Neuronal stem cell (in vitro differentiated cells): Measurements from ENCODE around the gene RBL2.

Experiments
- DNase-seq: peaks from one replicate; pipeline ENCODE4 v3.0.0-alpha.2; 2013; ENCODE audit warnings: low spot score
- H2AFZ ChIP-seq: one replicate; pipeline ENCODE4 v1.6.1; 2013; ENCODE audit warnings: mild to moderate bottlenecking, low read length, inconsistent platforms
- H2AK5ac ChIP-seq: 2 replicates; pipeline ENCODE4 v1.6.1; 2013; ENCODE audit warnings: low read depth, mild to moderate bottlenecking, inconsistent platforms, low read length, moderate library complexity, mixed read lengths
- H2BK120ac ChIP-seq: 2 replicates; pipeline ENCODE4 v1.6.1; 2013; ENCODE audit warnings: low read depth, mild to moderate bottlenecking, inconsistent platforms, low read length, moderate library complexity, mixed read lengths
- H2BK12ac ChIP-seq: one replicate; pipeline ENCODE4 v1.6.1; 2013; ENCODE audit warnings: low read length, inconsistent platforms
- H2BK15ac ChIP-seq: 2 replicates; pipeline ENCODE4 v1.6.1; 2013; ENCODE audit warnings: mild to moderate bottlenecking, low read length, inconsistent platforms, mixed read lengths
- H2BK5ac ChIP-seq: one replicate; pipeline ENCODE4 v1.6.1; 2013; ENCODE audit warnings: inconsistent platforms, mild to moderate bottlenecking, low read length, moderate library complexity
- H3K14ac ChIP-seq: one replicate; pipeline ENCODE4 v1.6.1; 2013; ENCODE audit warnings: low read length, inconsistent platforms
- H3K18ac ChIP-seq: 2 replicates; pipeline ENCODE4 v1.6.1; 2013; ENCODE audit warnings: low read length, inconsistent platforms
- H3K23ac ChIP-seq: 2 replicates; pipeline ENCODE4 v1.6.1; 2013; ENCODE audit warnings: low read depth, mild to moderate bottlenecking, mixed read lengths, low read length, inconsistent platforms; ENCODE audit not compliant: poor library complexity
- H3K27ac ChIP-seq: replicated peaks from 3 replicates; pipeline ENCODE4 v1.5.1; 2013; ENCODE audit warnings: low read length, inconsistent platforms
- H3K27me3 ChIP-seq, 3 experiments: 2 replicates each; pipeline ENCODE4 v1.6.1; 2013; ENCODE audit warnings: low read length in 3 of 3, mild to moderate bottlenecking in 2 of 3, inconsistent platforms in 1 of 3, low read depth in 1 of 3, mixed read lengths in 1 of 3, moderate library complexity in 1 of 3; ENCODE audit not compliant: control insufficient read depth in 3 of 3, insufficient read depth in 3 of 3
- H3K36me3 ChIP-seq, 2 donors: replicated peaks in 1 of 2; 2 replicates each; pipeline ENCODE4 v1.6.1; 2013; ENCODE audit warnings: low read length in 2 of 2; ENCODE audit not compliant: control insufficient read depth in 2 of 2, insufficient read depth in 2 of 2
- H3K4ac ChIP-seq: 2 replicates; pipeline ENCODE4 v1.6.1; 2013; ENCODE audit warnings: inconsistent platforms, mild to moderate bottlenecking, low read length, moderate library complexity
- H3K4me1 ChIP-seq, 2 donors: 1 replicate in 1 of 2; 2 replicates in 1 of 2; pipeline ENCODE4 v1.6.1; 2013; ENCODE audit warnings: low read length in 2 of 2, low read depth in 1 of 2; ENCODE audit not compliant: control insufficient read depth in 2 of 2, insufficient read depth in 1 of 2
- H3K4me2 ChIP-seq: one replicate; pipeline ENCODE4 v1.6.1; 2013; ENCODE audit warnings: mild to moderate bottlenecking, low read length, inconsistent platforms; ENCODE audit not compliant: insufficient read depth, poor library complexity, severe bottlenecking
- H3K4me3 ChIP-seq, 2 donors: 2 replicates each; pipeline ENCODE4 v1.5.1; 2013; ENCODE audit warnings: low read length in 2 of 2, mild to moderate bottlenecking in 2 of 2, inconsistent platforms in 1 of 2, moderate library complexity in 1 of 2
- H3K79me1 ChIP-seq: one replicate; pipeline ENCODE4 v1.6.1; 2013; ENCODE audit warnings: low read depth, mild to moderate bottlenecking, inconsistent platforms, low read length, moderate library complexity
- H3K9ac ChIP-seq: one replicate; pipeline ENCODE4 v1.6.1; 2013; ENCODE audit warnings: mild to moderate bottlenecking, low read depth, low read length, inconsistent platforms; ENCODE audit not compliant: poor library complexity
- H3K9me3 ChIP-seq, 2 donors: replicated peaks in 1 of 2; 2 replicates each; pipeline versions ENCODE3 to v1.6.1; 2013; ENCODE audit warnings: low read length in 2 of 2, mild to moderate bottlenecking in 2 of 2, inconsistent platforms in 1 of 2, low read depth in 1 of 2, mixed read lengths in 1 of 2, moderate library complexity in 1 of 2; ENCODE audit not compliant: control insufficient read depth in 2 of 2, insufficient read depth in 1 of 2
- H4K8ac ChIP-seq: one replicate; pipeline ENCODE4 v1.6.1; 2013; ENCODE audit warnings: low read depth, mild to moderate bottlenecking, inconsistent platforms, low read length, moderate library complexity
- H4K91ac ChIP-seq: one replicate; pipeline ENCODE4 v1.6.1; 2013; ENCODE audit warnings: low read length, low read depth, mild to moderate bottlenecking, inconsistent platforms; ENCODE audit not compliant: poor library complexity
- WGBS, 2 donors: extraction: QIAGEN DNeasy Blood & Tissue Kit; methylation state at CpG; one replicate each; pipeline ENCODE4 v1.1.7; 2013; ENCODE audit warnings: missing lambda C conversion rate in 2 of 2, mixed read lengths in 1 of 2; ENCODE audit not compliant: insufficient read length in 2 of 2, insufficient replicate concordance in 1 of 2; ENCODE audit errors: extremely low coverage in 2 of 2; 5-methylcytosine and 5-hydroxymethylcytosine counted together

Gene RBL2

DNA sequence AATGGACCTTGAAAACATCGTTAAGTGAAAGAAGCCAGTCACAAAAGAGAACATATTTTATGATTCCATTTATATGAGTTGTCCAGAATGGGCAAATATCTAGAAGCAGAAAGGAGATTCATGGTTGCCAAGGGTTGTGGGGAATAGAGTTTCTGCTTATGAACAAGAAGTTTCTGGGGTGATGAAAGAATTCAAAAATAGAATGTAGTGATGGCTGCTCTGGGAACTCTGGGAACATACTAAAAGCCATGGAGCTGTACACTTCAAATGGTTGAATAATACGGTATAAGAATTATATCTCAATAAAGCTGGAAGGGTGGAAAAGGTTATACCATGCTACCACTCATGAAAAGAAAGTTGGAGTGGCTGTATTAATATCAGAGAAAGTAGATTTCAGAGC is 50.3 kb downstream of the RBL2 start:
- no peak overlapping the region for H2BK120ac ChIP-seq
- no peak overlapping the region for H4K91ac ChIP-seq
- H3K4me3 ChIP-seq = no peak overlapping the region
- H2AFZ ChIP-seq = no peak overlapping the region
- no peak overlapping the region for H2BK5ac ChIP-seq
- no peak overlapping the region for H2AK5ac ChIP-seq
- no peak overlapping the region for H3K27ac ChIP-seq
- H3K14ac ChIP-seq = no peak overlapping the region
- H2BK12ac ChIP-seq = no peak overlapping the region
- no peak overlapping the region for H3K23ac ChIP-seq
- peaks cover 2 to 22% of the 10 kb centered on the region in 2 donors for H3K9me3 ChIP-seq
- no peak overlapping the region for H3K4me2 ChIP-seq
- no CpG with 5 or more reads among the region's 2 CpGs for WGBS, 2 donors
- no peaks in the 10 kb centered on the region for H3K79me1 ChIP-seq
- peaks cover 21 to 97% of the 10 kb centered on the region in 2 donors for H3K36me3 ChIP-seq
- DNase-seq = no peak
- no peak overlapping the region for H3K9ac ChIP-seq
- no peaks in the 10 kb centered on the region for H3K4me1 ChIP-seq
- H4K8ac ChIP-seq = no peak overlapping the region
- no peaks in the 10 kb centered on the region for H3K27me3 ChIP-seq
- H2BK15ac ChIP-seq = no peak overlapping the region
- H3K4ac ChIP-seq = no peak overlapping the region
- no peak overlapping the region for H3K18ac ChIP-seq

DNA sequence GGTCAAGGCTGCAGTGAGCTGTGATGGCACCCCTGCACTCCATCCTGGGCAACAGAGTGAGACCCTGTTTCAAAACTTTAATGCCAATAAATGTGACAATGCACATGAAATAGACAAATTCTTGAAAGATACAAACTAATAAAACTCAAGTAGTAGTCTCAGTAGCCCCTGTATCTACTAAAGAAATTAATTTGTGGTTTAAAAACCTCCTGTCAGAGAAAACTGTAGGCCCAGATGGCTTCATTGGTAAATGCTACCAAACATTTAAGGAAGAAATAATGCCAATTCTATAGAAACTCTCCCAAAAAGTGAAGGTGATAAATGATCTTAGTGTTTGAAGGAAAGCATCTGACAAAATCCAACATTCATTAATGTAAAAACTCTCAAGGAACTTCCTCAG is 52.0 kb downstream of the RBL2 start:
- Histone ChIP-seq H2AK5ac (no peak overlapping the region), H3K9ac (no peak overlapping the region), H3K36me3 (peaks cover 17 to 97% of the 10 kb centered on the region in 2 donors), H3K79me1 (no peaks in the 10 kb centered on the region), H2AFZ (no peak overlapping the region), H2BK15ac (no peak overlapping the region), H4K91ac (no peak overlapping the region), H2BK12ac (no peak overlapping the region), H3K14ac (no peak overlapping the region), H3K27me3 (no peaks in the 10 kb centered on the region), H3K4me2 (no peak overlapping the region), H3K18ac (no peak overlapping the region), H2BK120ac (no peak overlapping the region), H3K9me3 (peaks cover 2 to 22% of the 10 kb centered on the region in 2 donors), H3K4ac (no peak overlapping the region), H3K4me1 (no peaks in the 10 kb centered on the region), H3K23ac (no peak overlapping the region), H3K27ac (no peak overlapping the region), H2BK5ac (no peak overlapping the region), H4K8ac (no peak overlapping the region), H3K4me3 (no peak overlapping the region)
- DNase-seq = no peak

DNA sequence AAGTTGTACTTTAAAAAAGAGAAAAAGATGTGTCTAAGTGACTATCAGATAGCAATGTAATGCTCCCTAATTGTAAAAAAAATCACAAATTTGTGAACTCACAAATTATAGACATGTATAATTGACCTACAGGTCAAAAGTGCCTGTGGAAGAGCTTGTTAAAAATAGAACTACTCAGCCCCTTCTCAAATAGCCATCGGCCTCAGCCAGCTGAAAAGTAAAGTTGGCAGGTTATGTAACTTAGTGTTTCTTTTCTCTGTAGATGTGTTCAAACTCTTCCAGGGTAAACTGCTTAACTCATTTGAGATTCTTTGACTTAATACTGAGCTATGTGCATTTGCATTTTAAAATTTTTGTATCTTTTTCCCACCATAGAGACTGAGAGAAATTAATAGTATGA is 55.5 kb downstream of the RBL2 start:
- Histone ChIP-seq H3K27ac (no peak overlapping the region), H3K23ac (no peak overlapping the region), H4K91ac (no peak overlapping the region), H3K4ac (no peak overlapping the region), H2AFZ (no peak overlapping the region), H3K9me3 (peaks cover 2 to 18% of the 10 kb centered on the region in 2 donors), H3K36me3 (peaks cover 19 to 97% of the 10 kb centered on the region in 2 donors), H3K4me1 (no peaks in the 10 kb centered on the region), H2BK120ac (no peak overlapping the region), H3K4me3 (no peak overlapping the region), H3K79me1 (no peaks in the 10 kb centered on the region), H3K18ac (no peak overlapping the region), H3K4me2 (no peak overlapping the region), H2BK15ac (no peak overlapping the region), H3K9ac (no peak overlapping the region), H2BK5ac (no peak overlapping the region), H4K8ac (no peak overlapping the region), H2AK5ac (no peak overlapping the region), H2BK12ac (no peak overlapping the region), H3K27me3 (no peaks in the 10 kb centered on the region), H3K14ac (no peak overlapping the region)
- whole genome bisulfite sequencing, 2 donors = no CpG with 5 or more reads among the region's 1 CpG
- DNase-seq = no peak

DNA sequence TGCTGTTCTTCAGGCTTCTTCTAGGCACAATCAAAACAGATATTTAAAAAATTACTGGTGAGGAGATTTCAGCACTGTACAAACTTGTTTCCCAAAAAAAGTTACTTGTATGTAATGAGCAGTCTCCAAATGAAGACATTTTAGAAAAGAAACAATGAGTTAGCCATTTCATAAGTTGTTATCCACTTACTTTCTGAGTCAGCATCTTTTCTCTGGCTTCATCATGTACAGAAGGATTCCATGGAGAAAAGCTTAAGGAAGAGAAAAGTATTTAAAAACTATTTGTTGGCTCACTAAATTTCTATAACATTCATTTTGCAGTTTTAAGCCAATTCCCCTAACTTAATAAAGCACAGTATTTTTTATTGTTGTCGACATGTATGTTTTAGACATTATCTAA is 58.2 kb downstream of the RBL2 start:
- H2AK5ac ChIP-seq = no peak overlapping the region
- H3K4ac ChIP-seq = no peak overlapping the region
- no peak overlapping the region for H3K27ac ChIP-seq
- no peak overlapping the region for H2BK120ac ChIP-seq
- no peak overlapping the region for H3K18ac ChIP-seq
- no peak overlapping the region for H3K23ac ChIP-seq
- no peak overlapping the region for H3K4me2 ChIP-seq
- no peak overlapping the region for H2BK15ac ChIP-seq
- H2BK5ac ChIP-seq = no peak overlapping the region
- H4K8ac ChIP-seq = no peak overlapping the region
- H3K79me1 ChIP-seq = no peaks in the 10 kb centered on the region
- peaks cover 31 to 97% of the 10 kb centered on the region in 2 donors for H3K36me3 ChIP-seq
- no peak for DNase-seq
- WGBS, 2 donors = no CpG with 5 or more reads among the region's 1 CpG
- no peak overlapping the region for H2AFZ ChIP-seq
- no peaks in the 10 kb centered on the region for H3K4me1 ChIP-seq
- H3K9me3 ChIP-seq = no peaks in the 10 kb centered on the region
- H3K14ac ChIP-seq = no peak overlapping the region
- H2BK12ac ChIP-seq = no peak overlapping the region
- H3K27me3 ChIP-seq = no peaks in the 10 kb centered on the region
- no peak overlapping the region for H3K9ac ChIP-seq
- no peak overlapping the region for H3K4me3 ChIP-seq
- H4K91ac ChIP-seq = no peak overlapping the region
